Caco-2 (cell line): ENCODE data around the gene TPD52L1. TPM values are rescaled to one million over a fixed set of nuclear protein-coding genes. Genes with fewer than 3 reads are reported as not detected.

Source experiments
- BruUV-seq: library from RNA; stranded (reverse); fragments of 400-500 nt; replicated peaks from 2 replicates; lab custom pipeline; 2021; lab: Mats Ljungman, UMichigan
- CTCF ChIA-PET: fragments of 300-600 bp; sonication (Branson Sonifier 250); formaldehyde crosslinking; loops from one replicate; lab custom pipeline; 2022; ENCODE audit warnings: antibody characterized with exemption; lab: Charles Lee
- POLR2A ChIA-PET: fragments of 300-600 bp; sonication (Branson Sonifier 250); formaldehyde crosslinking; loops from one replicate; lab custom pipeline; 2022; ENCODE audit warnings: antibody characterized with exemption; lab: Charles Lee
- DNase-seq, 2 experiments: peaks; one replicate each; pipeline versions ENCODE4 v3.0.0 to v3.0.0-alpha.2; 2020 to 2022
- H3K27me3 ChIP-seq: replicated peaks from 2 replicates; pipeline ENCODE4 v1.6.0; 2011; ENCODE audit warnings: low read length; ENCODE audit not compliant: control insufficient read depth, insufficient read depth
- H3K36me3 ChIP-seq: 2 replicates; pipeline ENCODE4 v1.5.1; 2011; ENCODE audit warnings: low read length; ENCODE audit not compliant: control insufficient read depth, insufficient read depth
- H3K4me1 ChIP-seq: fragments of 250-450 bp; sonication (Bioruptor Pico); 2 replicates; pipeline ENCODE4 v1.5.1; 2020; ENCODE audit warnings: mild to moderate bottlenecking
- H3K4me3 ChIP-seq: 2 replicates; pipeline ENCODE4 v1.5.1; 2011; ENCODE audit warnings: low read depth, mild to moderate bottlenecking, control low read depth, low read length
- H3K9me3 ChIP-seq: fragments of 250-450 bp; sonication (Bioruptor Pico); 2 replicates; pipeline ENCODE4 v1.5.1; 2020; ENCODE audit warnings: mild to moderate bottlenecking, moderate library complexity
- H3K27ac Mint-ChIP-seq: one replicate; pipeline ENCODE4 v1.8.0; 2022; ENCODE audit warnings: mixed read lengths; ENCODE audit not compliant: unreplicated experiment
- H3K27me3 Mint-ChIP-seq: one replicate; pipeline ENCODE4 v1.8.0; 2022; ENCODE audit warnings: mixed read lengths; ENCODE audit not compliant: insufficient read depth, unreplicated experiment
- H3K36me3 Mint-ChIP-seq: one replicate; pipeline ENCODE4 v1.8.0; 2022; ENCODE audit warnings: mild to moderate bottlenecking, mixed read lengths; ENCODE audit not compliant: insufficient read depth, unreplicated experiment
- H3K4me1 Mint-ChIP-seq: one replicate; pipeline ENCODE4 v1.8.0; 2022; ENCODE audit warnings: low read depth, mixed read lengths; ENCODE audit not compliant: unreplicated experiment
- H3K4me3 Mint-ChIP-seq: one replicate; pipeline ENCODE4 v1.8.0; 2022; ENCODE audit warnings: mild to moderate bottlenecking, moderate library complexity, mixed read lengths; ENCODE audit not compliant: unreplicated experiment
- H3K9me3 Mint-ChIP-seq: one replicate; pipeline ENCODE4 v1.8.0; 2022; ENCODE audit warnings: mixed read lengths; ENCODE audit not compliant: unreplicated experiment
- intact Hi-C: fragments of 100-400 bp; cut with micrococcal nuclease; formaldehyde crosslinking; loops from one replicate; pipeline ENCODE4 v1.10.0; 2022; ENCODE audit not compliant: unreplicated experiment
- total RNA-seq: library from RNA; stranded (reverse); gene quantifications from 2 replicates; pipeline ENCODE4 v1.2.3, GENCODE V29; 2022
- TF ChIP-seq, protein P1 (sequence below), 2 experiments: fragments of 200-600 bp in 1 of 2; IDR thresholded peaks; 1 replicate in 1 of 2; 2 replicates in 1 of 2; pipeline versions ENCODE4 v1.5.1 to v1.8.0; 2011 to 2022; ENCODE audit warnings: antibody characterized with exemption in 1 of 2, control low read depth in 1 of 2, inconsistent platforms in 1 of 2, low read depth in 1 of 2, low read length in 1 of 2, mild to moderate bottlenecking in 1 of 2, moderate library complexity in 1 of 2; ENCODE audit not compliant: insufficient read depth in 1 of 2, severe bottlenecking in 1 of 2, unreplicated experiment in 1 of 2

TPD52L1 gene
- total RNA-seq, 1 experiment from 2014 or later = 83.9 TPM

DNA sequence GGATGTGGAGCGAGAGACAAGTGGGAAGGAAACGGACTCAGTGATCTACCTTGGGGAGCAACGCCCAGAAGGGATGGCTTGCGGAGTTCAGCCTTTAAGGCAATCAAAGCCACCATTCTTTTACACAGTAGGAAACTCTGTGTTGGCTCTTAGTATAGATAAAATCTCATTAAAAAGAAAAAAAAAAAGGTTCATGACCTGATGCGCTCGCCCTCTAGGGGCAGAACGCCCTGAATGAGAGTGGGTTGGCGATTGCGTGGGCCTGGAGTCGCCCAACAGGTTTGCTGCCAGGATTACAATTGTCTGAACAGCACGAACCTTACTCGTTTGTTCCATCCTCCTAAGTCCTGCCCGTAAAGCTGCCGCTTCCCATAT lies 1.2 kb downstream of the TPD52L1 start:
- peak overlapping the region; percentile 42 for H3K27ac Mint-ChIP-seq
- DNase-seq = peak; percentile 64 to 70
- POLR2A ChIA-PET = interaction anchor here (0.7 kb wide), 1 partner anchor 241 kb away, joined by 6 read pairs; no protein-coding TSS in a partner anchor
- no peaks in the 10 kb centered on the region for H3K36me3 ChIP-seq
- no peaks in the 10 kb centered on the region for H3K9me3 Mint-ChIP-seq
- CTCF ChIA-PET = interaction anchor here (1.2 kb wide), 1 partner anchor 48 kb away, joined by 7 read pairs; no protein-coding TSS in a partner anchor
- H3K4me1 Mint-ChIP-seq = peaks cover 6% of the 10 kb centered on the region
- peak overlapping the region; percentile 81 for H3K4me3 Mint-ChIP-seq
- H3K36me3 Mint-ChIP-seq = no peaks in the 10 kb centered on the region
- H3K27me3 Mint-ChIP-seq = peaks cover 3% of the 10 kb centered on the region
- TF ChIP-seq, protein P1, sequence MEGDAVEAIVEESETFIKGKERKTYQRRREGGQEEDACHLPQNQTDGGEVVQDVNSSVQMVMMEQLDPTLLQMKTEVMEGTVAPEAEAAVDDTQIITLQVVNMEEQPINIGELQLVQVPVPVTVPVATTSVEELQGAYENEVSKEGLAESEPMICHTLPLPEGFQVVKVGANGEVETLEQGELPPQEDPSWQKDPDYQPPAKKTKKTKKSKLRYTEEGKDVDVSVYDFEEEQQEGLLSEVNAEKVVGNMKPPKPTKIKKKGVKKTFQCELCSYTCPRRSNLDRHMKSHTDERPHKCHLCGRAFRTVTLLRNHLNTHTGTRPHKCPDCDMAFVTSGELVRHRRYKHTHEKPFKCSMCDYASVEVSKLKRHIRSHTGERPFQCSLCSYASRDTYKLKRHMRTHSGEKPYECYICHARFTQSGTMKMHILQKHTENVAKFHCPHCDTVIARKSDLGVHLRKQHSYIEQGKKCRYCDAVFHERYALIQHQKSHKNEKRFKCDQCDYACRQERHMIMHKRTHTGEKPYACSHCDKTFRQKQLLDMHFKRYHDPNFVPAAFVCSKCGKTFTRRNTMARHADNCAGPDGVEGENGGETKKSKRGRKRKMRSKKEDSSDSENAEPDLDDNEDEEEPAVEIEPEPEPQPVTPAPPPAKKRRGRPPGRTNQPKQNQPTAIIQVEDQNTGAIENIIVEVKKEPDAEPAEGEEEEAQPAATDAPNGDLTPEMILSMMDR (IDR thresholded peaks at IDR 0.05; ENCODE audit: insufficient read depth in 1 of 2, low read depth in 1 of 2, low read length in 1 of 2, severe bottlenecking in 1 of 2, unreplicated experiment in 1 of 2) = peak; percentile 60 to 65
- no peaks in the 10 kb centered on the region for H3K27me3 ChIP-seq
- no peaks in the 10 kb centered on the region for H3K4me1 ChIP-seq
- H3K9me3 ChIP-seq = no peaks in the 10 kb centered on the region
- intact Hi-C loops = loop anchor here (2.0 to 5.0 kb wide), 3 partner anchors 48 to 113 kb away; no protein-coding TSS in a partner anchor
- peak overlapping the region; percentile 78 for H3K4me3 ChIP-seq
- BruUV-seq = TSS peak; percentile 67

DNA sequence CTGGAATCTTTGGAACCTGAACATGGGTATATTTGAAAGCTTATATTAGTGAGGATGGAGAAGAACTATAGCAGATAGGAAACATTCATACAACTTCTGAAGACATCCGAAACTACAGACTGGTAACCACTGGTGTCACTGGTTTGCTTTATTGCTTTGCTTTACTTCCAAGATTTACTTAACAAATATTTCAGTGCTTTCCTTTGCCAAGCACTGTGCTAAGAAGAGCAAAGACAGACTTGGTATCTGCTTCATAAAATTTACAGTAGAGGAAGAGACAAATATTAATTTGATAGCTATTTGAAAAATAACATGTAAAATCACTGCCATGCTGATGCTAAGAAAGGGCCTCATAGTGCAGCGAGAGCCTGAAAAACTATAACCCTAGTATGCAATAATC lies 1.8 kb downstream of the TPD52L1 start:
- CTCF ChIA-PET = interaction anchor here (0.7 to 1.2 kb wide), 2 partner anchors 11 to 47 kb away, joined by 3 to 7 read pairs; no protein-coding TSS in a partner anchor

DNA sequence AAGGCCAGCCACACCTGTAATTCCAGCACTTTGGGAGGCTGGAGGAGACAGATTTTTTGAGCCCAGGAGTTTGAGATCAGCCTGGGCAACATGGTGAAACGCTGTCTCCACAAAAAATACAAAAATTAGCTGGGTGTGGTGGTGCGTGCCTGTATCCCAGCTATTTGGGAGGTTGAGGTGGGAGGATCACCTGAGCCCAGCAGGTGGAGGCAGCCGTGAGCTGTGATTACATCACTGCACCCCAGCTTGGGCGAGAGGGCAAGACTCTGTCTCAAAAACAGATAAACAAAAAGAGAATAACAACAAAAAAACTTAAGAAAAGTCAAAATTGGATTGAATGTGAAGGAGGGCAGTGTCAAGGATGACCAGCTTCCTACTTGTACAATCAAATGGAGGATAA lies 2.9 kb downstream of the TPD52L1 start:
- no peaks in the 10 kb centered on the region for H3K9me3 ChIP-seq
- peaks cover 1% of the 10 kb centered on the region for H3K27me3 Mint-ChIP-seq
- no TSS peak for BruUV-seq
- no peaks in the 10 kb centered on the region for H3K36me3 Mint-ChIP-seq
- intact Hi-C loops = no loop called here
- no peak overlapping the region for H3K4me3 ChIP-seq
- no peaks in the 10 kb centered on the region for H3K27me3 ChIP-seq
- H3K4me1 ChIP-seq = no peaks in the 10 kb centered on the region
- ChIA-PET POLR2A (interaction anchor here (0.5 kb wide), 1 partner anchor 604 kb away, joined by 7 read pairs; no protein-coding TSS in a partner anchor), CTCF (interaction anchor here (1.0 kb wide), 1 partner anchor 14 kb away, joined by 3 read pairs; no protein-coding TSS in a partner anchor)
- no peak overlapping the region for H3K27ac Mint-ChIP-seq
- DNase-seq = no peak
- H3K9me3 Mint-ChIP-seq = no peaks in the 10 kb centered on the region
- H3K4me1 Mint-ChIP-seq = peaks cover 6% of the 10 kb centered on the region
- TF ChIP-seq, protein P1 (IDR thresholded peaks at IDR 0.05; ENCODE audit: insufficient read depth in 1 of 2, low read depth in 1 of 2, low read length in 1 of 2, severe bottlenecking in 1 of 2, unreplicated experiment in 1 of 2) = no peak
- no peaks in the 10 kb centered on the region for H3K36me3 ChIP-seq
- no peak overlapping the region for H3K4me3 Mint-ChIP-seq

More for the DNA sequence above, 1.8 kb downstream of the TPD52L1 start:
- no peaks in the 10 kb centered on the region for H3K36me3 ChIP-seq
- Mint-ChIP-seq H3K4me1 (peaks cover 6% of the 10 kb centered on the region), H3K9me3 (no peaks in the 10 kb centered on the region), H3K27ac (no peak overlapping the region), H3K36me3 (no peaks in the 10 kb centered on the region), H3K27me3 (peaks cover 3% of the 10 kb centered on the region), H3K4me3 (peak overlapping the region; percentile 81)
- no peaks in the 10 kb centered on the region for H3K9me3 ChIP-seq
- no peak overlapping the region for H3K4me3 ChIP-seq
- POLR2A ChIA-PET = interaction anchor here (0.7 kb wide), 1 partner anchor 240 kb away, joined by 6 read pairs; no protein-coding TSS in a partner anchor
- no peaks in the 10 kb centered on the region for H3K4me1 ChIP-seq
- intact Hi-C loops = loop anchor here (2.0 kb wide), 1 partner anchor 47 kb away; no protein-coding TSS in a partner anchor
- no peaks in the 10 kb centered on the region for H3K27me3 ChIP-seq
- BruUV-seq = no TSS peak
- DNase-seq = no peak
- TF ChIP-seq, protein P1 (IDR thresholded peaks at IDR 0.05; ENCODE audit: insufficient read depth in 1 of 2, low read depth in 1 of 2, low read length in 1 of 2, severe bottlenecking in 1 of 2, unreplicated experiment in 1 of 2) = no peak
